T47D (cell line): ENCODE data around the gene MTERF4.

Experiments used
- DNase-seq, 2 experiments: peaks; one replicate each; pipeline versions ENCODE4 v3.0.0 to v3.0.0-alpha.2; 2011 to 2012; ENCODE audit warnings: low read depth in 1 of 2, low spot score in 1 of 2
- JUND ChIP-seq: IDR thresholded peaks from 2 replicates; pipeline ENCODE4 v1.6.1; 2012; ENCODE audit warnings: low read depth
- in situ Hi-C: cut with HindIII; loops from 2 replicates; pipeline ENCODE4 v1.10.0; 2016; ENCODE audit warnings: low sequenced_read_pairs, low pct_unique_long_range_greater_than_20kb

Gene MTERF4

DNA sequence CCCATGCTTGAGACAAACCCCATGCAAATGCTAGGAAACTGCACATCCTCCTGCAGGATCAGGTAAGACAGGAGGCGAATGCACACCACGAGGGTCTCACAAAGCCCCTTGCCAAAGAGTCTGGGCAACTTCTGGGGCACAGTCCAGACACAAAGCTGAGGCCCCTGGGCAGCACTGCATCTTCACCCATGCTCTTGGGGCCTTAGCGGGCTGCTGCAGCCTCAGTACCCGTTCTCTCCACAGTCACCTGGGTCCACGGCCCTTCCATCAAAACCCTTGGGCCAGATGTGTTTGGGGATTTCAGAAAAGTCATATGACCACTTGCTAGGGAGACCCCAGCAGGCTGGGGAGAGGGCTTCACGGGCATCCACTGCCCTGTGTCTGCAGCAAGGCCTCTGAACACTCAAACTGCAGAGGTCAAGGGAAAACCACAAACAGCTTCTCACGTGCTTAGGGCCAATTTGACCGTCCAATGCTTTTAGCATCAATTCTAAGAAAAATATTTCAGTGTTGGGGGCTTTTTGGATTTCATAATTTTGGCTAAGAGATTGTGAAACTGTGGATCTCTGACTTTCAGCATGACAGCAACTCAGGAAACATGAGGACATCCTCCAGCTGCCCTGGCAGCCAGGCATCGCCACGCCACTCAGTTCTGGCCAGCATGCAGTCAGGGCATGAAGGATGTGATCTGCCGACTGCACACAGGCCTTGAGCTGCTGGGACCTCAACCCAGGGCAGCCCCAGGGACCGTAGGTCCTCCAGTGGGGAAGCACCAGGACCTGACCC lies 27.2 kb upstream of the MTERF4 start:
- in situ Hi-C loops = no loop called here
- DNase-seq = no peak

DNA sequence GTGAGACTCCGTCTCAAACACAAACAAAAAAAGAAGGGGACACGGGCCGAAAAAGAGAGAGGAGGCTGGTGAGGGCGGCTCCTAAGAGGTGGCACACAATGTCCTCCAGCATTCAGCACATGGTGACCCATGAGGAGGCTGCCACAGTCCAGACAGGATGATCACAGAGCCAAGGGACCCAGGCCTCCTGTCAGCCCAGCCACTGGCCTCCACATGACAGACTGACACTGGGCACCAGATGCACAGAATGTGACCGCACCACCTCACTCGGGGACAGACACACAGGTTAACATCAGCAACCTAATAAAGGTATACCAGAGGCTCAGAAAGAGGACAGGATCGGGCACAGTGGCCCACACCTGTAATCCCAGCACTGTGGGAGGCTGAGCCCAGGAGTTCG lies 26.2 kb upstream of the MTERF4 start:
- TF ChIP-seq JUND = no peak
- in situ Hi-C loops = no loop called here
- DNase-seq = no peak

More for the DNA sequence above, 27.2 kb upstream of the MTERF4 start:
- TF ChIP-seq JUND = no peak

GRCh38 chr2:241126771-241127202 lies 24.7 kb upstream of the MTERF4 start:
- in situ Hi-C loops = no loop called here
- TF ChIP-seq JUND = no peak
- DNase-seq = no peak

GRCh38 chr2:241126201-241126611 lies 24.1 kb upstream of the MTERF4 start:
- no peak for TF ChIP-seq JUND
- in situ Hi-C loops = no loop called here
- DNase-seq = no peak

- TF ChIP-seq JUND = no peak
- in situ Hi-C loops = no loop called here
- DNase-seq = no peak
Measured at GRCh38 chr2:241125626-241126025, 23.5 kb upstream of the MTERF4 start.

- no peak for DNase-seq
- TF ChIP-seq JUND = no peak
- in situ Hi-C loops = no loop called here
Measured at GRCh38 chr2:241123816-241124536, 21.9 kb upstream of the MTERF4 start.

DNA sequence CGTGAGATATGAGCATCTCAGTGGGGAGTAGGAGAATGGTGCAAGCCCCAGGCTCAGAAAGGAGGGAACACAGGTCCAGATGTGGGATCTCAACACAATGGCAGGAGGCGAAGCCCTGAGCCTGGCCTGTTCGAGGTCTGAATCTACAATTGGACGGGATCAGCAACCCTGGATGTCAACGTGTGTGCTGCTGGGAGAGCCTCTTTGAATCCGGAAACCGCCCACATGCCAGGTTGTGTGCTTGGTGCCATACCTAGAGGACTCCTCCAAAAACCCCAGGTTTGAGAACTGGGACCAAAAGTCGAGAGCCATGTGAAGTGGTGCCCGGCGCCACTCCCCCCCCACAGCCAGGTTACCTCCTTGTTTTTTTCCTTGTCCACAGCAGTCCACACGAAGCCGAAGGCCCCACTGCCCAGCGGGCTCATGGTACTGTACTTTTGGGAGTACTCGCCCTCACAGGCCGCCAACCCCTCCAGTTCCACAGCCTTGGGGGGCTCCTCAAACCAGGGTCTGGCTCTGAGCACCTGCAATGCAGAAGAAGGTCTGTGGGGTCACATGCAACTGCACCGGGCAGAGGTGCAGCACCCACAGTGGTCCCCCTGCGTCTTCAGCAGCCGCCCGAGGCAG lies 20.4 kb upstream of the MTERF4 start:
- TF ChIP-seq JUND = no peak
- in situ Hi-C loops = no loop called here
- no peak for DNase-seq

DNA sequence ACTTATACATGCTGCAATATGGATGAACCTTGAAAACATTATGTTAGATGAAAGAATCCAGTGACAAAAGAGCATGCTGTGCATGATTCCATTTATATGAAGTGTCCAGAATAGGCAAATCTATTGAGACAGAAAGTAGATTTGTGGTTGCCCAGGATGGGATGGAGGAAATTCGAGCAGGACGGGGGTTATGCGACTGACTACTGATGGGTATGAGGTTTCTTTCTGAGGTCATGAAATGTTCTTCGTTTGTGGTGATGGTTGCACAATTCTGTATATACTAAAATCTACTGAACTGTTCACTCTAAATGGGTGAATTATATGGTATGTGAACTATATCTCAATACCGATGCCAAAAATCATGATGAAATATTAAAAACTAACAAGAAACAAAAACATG lies 18.9 kb upstream of the MTERF4 start:
- TF ChIP-seq JUND = no peak
- DNase-seq = no peak
- in situ Hi-C loops = no loop called here

DNA sequence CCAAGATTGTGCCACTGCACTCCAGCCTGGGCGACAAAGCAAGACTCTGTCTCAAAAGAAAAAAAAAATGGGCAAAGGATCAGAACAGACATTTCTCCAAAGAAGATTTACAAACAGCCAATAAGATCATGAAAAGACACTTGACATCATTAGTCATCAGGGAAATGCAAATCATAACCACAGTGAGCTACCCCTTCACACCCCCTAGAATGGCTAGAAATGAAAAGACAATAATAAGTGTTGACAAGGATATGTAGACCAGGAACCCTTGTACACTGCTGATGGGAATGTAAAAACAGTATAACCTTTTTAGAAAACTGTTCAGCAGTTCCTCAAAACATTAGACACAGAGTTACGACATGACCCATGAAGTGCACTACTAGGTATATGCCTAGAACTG lies 18.4 kb upstream of the MTERF4 start:
- no peak for TF ChIP-seq JUND

GRCh38 chr2:241118737-241119505 lies 16.8 kb upstream of the MTERF4 start:
- in situ Hi-C loops = no loop called here
- DNase-seq = no peak
- TF ChIP-seq JUND = no peak

More for the DNA sequence above, 18.4 kb upstream of the MTERF4 start:
- in situ Hi-C loops = no loop called here
- DNase-seq = no peak

DNA sequence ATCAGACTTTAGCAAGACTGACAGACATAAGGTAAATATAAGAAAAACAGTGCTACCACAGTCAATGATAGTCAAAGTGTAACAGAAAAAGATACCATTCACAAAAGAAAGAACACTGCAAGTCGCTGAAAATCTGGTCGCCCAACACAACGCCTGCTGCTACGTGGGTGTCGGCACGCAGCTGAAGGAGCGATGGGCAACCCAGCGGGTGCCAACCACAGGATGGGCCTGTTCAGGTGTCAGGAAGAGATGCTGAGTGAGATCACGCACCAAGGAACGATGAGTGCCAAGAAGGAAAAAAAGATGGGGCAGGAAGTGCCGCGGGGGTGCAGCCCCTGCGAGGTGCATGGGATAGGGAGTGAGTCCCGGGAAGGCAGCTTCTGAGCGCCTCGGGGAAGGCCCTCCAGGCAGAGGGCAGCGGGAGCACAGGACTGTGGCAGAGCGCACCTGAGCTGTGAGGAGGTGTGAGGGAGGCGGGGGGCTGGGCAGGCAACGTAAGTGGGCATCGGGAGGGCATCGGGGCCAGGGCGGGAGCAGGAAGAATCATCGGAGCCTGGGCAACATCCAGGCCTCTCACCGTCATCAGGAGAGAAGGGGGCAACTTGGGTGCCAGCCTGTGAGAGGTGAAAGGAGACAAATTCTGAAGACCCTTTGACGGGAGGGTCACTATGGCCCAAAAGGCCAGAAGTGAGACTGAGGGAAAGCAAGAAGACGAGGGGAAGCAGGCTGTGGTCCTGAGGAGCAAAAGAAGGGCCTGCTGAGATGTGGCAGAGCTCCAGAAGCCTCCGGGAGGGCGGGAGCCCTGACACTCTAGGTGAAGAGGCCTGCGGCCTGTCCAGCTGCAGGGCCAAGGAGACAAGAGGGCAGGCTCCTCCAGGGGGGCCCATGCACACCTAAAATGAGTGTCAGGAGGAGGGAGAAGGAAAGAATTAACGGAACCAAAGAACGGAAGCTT lies 14.8 kb upstream of the MTERF4 start:
- no peak for DNase-seq
- TF ChIP-seq JUND = no peak
- in situ Hi-C loops = no loop called here
